HG03097 (cell line): ENCODE measurements around the gene RHBDD3.
"Not testable (repeated sequence)": the region's sequence is repeated elsewhere in the genome, so short reads cannot be mapped to it uniquely, and the experiment has no call there.

Experiments used
- ATAC-seq: cut with Tn5 transposase; IDR thresholded peaks from one replicate; pipeline ENCODE4 v1.9.1; 2021; ENCODE audit not compliant: unreplicated experiment, low FRiP score

The RHBDD3 gene

DNA sequence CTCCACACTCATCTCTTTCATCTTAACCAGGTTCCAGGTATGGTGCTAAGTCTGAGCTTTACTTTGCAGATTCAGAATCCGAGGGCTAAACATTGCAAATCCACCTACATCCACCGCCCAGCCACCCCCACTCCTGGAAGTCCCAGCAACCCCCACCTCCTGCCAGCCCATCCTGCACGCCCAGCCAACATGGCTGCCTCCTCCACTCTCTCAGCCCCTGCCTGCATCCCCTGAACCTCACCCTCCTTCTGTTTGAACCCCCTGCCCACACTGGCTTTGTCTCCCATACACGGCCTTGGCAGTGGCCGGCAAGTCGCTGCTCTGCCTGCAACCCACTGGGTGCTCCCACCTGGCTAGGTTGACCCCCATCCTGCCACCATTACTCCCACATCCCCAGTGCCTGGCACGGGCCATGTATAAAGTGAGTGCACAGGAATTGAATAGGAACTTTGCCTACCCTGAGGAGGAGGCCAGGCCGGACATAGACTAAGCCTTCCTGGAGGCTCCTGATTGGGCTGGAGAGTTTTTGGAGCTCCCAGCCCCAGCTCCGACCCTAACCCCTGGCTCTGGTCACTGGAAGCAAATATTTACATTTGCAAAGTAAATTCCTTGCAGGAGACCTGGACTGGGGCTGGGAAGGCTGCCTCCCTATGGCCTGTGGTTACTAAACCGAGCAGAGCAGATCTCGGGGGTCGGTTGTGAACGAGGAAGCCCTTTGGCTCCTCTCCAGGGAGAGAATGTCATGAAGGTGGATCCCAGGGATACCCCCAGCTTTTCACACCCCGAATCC is 47.7 kb downstream of the RHBDD3 start:
- no peak for ATAC-seq

DNA sequence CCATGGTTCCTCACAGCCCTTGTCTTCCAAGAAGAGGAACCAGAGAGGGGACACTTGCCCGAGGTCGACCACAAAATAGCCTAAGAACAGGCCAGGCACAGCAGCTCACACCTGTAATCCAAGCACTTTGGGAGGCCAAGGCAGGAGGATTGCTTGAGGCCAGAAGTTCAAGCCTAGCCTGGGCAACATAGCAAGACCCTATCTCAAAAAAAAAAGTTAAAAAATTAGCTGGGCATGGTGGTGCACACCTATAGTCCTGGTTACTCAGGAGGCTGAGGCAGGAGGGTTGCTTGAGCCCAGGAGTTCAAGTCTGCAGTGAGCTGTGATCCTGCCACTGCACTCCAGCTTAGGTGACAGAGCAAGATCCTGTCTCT is 48.4 kb downstream of the RHBDD3 start:
- ATAC-seq = not testable (repeated sequence)

DNA sequence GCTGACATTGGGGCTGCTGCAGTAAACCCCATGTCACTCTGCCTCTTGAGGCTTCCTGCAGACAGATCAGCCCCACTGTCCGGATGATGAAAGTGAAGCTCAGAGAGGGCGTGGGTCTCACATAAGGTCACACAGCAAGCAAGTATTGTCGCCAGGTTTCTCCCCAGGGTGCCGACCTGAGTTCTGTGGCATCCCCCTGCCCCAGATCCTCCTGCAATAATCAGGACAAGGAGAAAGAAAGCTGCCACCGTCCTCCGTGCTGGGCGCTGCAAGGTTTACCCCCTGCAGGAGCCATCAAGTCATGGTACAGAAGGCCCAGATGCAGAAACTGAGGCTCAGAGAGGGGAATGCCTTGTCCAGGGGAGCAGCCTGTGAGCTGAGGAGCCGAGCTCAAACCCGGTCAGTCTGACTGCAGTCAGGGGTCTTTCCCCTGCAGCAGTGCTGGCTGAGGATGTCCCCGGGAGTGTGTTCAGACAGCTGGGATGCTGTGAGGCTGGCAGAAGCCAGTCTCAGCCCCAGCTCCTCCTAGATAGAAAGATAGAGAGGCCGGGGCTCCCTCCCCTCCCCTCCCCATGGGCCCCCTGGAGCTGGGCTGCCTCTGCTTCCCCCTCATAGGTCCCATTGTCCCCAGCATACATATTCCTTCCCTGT is 48.9 kb downstream of the RHBDD3 start:
- ATAC-seq = no peak

DNA sequence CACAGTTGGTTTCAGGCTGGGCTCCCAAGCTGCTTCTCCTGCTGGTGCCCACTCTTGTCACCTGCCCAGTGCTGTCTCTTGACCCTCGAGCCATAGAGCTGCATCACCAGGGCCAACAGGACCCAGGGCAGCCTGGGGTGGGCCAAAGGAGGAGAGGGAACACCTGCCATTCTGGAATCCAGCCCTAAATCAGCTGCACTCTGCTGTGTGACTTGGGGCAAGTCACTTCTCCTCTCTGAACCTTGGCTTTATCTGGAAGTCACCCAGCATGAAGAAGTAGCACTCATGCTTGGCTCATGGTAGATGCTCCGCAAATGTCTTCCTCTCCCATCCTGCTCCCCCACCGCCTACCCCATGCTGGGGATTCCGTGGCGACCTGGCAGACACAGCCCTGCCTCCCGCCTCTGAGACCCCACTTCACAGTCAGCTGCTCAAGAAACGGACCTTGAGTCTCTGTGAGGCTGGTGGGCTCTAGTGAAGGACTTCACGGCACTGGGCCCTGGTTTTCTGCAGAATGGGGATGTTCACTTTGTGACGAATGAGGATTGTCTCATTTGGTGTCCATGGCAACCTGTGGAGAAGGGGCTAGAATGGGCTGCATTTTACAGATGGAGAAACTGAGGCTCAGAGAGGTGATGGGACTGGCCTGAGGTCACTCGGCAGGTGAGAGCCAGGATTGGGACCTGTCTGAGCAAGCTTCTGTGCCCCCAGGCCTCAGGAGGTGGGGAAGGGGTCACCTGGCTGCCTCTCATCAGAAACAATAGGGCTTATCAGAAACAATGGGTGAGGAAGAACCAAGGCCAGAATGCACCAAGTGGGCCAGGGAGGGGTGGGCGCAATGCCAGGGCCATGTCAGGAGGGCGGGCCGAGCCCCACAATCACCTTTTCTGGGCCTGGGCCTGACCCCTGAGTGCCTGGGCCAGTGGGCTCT is 49.7 kb downstream of the RHBDD3 start:
- no peak for ATAC-seq

DNA sequence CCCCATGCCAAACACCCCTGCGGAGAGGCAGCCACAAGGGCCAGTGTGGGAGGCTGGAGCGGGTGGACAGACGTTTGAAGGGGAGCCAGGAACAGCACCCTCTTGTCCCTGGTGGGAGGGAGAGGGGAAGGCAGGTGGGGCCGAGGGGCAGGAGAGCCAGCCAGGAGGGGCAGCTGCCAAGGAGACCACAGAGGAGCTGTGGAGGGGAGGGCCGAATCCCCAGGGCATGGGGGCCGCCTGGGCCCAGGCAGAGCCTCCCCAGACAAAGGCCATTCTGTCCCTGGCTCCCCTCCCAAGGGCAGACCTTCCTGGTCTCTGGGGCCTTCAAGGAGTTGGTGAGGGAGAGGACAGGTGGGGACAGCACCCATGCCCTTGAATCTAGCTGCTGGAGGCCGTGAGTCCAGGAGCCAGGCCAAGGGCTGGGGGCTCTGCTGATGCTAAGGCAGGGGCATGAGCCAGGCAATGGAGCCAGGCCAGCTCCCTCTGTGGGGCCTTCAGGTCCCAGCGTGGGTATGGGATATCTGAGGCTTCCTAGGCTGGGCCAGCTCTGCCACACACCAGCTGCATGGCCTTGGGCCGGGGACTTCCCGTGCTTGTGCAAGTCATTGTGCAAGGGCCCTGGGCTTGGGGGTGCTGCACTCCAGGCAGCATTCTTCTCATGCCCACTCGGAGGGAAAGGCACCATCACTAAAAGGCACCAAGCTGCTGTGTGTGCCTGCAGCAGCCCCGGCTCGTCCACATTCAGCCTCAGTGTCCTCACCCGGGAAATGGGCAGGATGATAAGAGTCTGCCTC is 50.7 kb downstream of the RHBDD3 start:
- no peak for ATAC-seq

DNA sequence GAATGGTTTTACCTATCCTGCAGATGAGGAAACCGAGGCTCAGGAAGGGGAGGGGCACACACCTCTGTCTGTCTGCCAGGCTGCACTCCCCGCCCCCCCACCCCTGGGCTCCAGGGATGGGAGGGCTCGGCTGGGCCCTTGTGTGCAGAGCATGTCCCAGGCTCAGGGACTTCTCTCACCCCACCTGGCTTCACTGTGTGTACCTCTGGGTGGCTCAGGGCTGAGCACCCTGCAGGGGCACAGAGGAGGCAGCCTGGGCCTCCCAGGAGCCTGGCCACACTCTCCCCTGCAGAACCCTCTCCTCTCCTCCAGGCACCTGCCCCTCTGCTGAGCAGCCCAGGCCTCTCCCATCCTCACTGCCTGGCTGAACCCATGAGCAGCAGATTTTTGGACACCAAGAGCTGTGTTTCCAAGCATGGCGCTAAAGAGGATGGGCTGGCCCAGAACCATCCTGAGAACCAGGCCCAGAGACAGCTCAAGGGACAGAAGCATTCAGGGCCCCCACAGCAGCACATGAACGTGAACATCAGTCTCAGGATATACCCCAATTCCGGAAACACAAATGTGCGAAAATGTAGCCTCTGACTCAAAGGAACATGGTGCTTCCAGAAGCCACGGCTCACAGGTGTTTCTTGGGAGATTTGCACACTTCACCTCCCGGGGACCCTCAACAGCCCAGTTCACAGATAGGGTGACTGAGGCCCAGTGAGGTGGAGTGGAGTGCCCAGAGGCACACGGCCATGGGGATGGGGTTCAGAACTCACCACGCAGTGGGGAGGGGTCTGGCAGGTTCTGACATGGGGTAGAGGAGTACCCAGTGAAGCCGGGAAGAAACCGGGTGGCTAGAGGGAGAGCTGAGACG is 51.5 kb downstream of the RHBDD3 start:
- ATAC-seq = no peak

DNA sequence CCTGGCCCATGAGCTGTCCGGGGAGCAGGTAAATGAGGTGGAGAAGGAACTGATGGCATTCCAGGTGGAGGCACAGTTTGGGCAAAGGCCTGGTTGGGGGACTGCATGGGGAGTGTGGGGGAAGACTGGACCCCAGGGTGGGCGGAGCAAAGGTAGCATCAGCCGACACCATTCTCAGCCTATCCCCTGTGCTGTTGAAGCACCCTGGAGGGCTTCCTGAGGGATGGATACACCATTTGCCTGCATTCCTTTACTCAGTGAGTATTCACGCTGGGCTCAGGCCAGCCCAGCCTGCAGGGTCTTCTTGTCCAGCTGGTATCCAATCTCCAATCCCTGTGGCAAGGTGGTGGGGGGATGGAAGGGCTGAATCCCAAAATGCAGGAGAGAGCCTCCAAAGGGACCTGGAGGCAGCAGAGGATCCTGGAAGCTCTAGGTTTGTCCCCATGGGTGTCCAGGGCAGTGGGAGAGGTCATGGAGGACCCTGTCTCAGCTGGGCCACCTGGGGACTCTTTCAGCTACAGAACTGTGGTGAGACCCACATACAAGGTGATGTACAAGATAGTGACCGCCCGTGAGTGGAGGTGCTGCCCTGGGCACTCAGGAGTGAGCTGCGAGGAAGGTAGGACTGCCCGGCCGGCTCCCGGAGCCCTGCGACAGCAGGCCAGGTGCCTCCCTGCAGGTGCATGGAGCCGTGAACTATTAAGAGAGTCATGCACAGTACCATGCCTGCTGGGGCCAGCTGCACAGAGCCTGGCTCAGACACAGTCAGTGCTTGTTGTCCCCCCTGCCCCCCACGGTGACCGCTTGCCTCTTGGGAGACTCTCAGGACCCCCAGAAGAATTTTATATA is 52.5 kb downstream of the RHBDD3 start:
- ATAC-seq = no peak

DNA sequence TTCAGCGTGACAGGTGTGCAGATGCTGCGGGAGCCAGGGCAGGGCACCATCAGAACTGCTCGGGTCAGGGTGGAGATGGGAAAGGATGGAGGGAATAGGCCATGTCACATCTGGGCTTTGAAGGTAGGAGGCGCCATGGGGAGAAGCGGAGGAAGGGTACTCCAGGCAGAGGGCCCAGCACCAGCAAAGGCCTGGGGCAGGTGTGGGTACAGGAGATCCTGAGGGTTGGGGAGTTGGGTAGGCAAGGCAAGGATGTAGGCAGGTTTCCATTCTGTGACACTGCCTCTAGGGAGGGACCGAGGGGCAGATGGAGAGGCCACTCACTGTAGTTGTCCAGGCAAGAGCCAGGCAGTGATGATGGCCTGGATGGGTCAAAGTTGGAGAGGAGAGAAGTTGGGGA is 53.5 kb downstream of the RHBDD3 start:
- ATAC-seq = no peak

DNA sequence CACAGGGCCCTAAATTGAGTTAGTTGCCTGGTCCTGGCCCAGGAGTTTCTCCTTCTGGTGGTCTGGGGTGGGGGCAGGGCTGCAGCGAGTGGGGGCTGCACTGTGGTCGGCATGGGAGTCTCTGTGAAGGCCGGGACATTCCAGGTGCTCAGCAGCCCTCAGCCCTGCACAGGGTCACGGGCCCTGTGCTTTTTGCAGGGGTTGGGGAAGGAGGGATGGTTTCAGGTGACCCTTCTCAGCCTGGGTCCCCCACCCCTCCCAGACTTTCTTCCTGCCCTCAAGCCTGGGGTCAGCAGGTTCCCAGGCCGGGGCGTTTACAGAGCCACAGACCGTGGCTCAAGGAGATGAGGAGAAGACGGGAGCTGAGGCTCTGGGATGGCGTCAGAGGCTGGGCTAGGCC is 54.3 kb downstream of the RHBDD3 start:
- no peak for ATAC-seq

DNA sequence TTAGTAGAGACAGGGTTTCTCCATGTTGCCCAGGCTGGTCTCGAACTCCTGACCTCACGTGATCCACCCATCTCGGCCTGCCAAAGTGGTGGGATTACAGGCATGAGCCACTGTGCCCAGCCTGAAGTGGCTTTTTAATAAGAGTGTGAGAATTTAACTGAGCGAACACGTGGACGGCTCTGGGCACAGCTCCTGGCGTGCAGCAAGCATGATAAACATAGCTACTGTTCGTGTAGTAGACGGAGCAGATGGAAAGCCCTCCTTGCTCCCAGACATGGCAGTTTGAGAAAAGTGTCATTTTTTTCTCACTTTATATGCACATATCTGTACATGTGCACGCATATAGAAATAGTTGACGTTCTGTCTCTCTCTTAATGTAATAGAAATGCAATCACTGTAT is 55.0 kb downstream of the RHBDD3 start:
- ATAC-seq = no peak

DNA sequence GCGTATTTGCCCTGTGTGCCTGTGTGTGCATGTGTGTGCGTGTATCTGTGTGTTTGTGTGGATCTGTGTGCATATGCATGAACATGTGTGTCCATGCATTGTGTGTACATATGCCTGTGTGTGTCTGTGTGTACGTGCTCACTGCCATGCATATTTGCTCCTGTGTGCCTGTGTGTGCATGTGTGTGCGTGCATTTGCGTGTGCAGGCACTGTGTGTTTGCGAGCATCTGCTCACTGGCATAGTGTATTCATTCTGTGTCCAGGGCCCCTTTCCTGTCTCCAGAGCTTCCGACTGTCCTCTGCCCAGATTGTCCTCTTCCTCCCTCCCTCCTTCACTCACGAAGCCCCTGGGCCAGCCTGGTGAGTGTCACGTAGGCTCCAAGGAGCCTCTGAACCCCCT is 56.3 kb downstream of the RHBDD3 start:
- ATAC-seq = no peak

DNA sequence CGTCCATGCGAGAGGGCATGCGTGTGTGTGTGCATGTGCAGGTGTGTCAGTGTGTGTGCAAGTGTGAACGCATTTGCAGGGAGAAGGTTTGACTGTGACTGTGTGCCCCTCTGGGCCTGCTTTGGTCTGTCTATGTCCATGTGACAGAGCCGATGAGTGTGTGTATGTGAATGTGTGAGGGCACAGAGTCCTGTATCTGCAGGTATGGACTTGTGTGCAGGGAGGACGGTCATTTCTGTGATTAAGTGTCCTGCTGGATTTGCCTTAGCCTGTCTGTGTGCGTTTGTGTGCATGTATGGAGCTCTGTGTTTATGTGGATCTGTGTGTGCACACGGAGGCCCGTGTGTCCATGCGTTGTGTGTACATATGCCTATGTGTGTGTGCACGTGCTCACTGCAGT is 56.7 kb downstream of the RHBDD3 start:
- no peak for ATAC-seq
